Lower lobe of right lung (tissue), 2 donors: ENCODE results near the gene BZW1. TPM values are rescaled to one million over a fixed set of nuclear protein-coding genes. Genes with fewer than 3 reads are reported as not detected.

Source experiments
- ATAC-seq, 2 donors: fragments of 200-7000 bp; cut with Tn5 transposase; one replicate each; pipeline ENCODE4 v1.9.1; 2020 to 2022; ENCODE audit warnings: mild to moderate bottlenecking in 2 of 2, moderate library complexity in 2 of 2
- DNase-seq: peaks from one replicate; pipeline ENCODE4 v3.0.0-alpha.2; 2020
- H3K27ac ChIP-seq: fragments of 200-600 bp; one replicate; pipeline ENCODE4 v1.8.0; 2022
- H3K27me3 ChIP-seq: fragments of 200-600 bp; one replicate; pipeline ENCODE4 v1.8.0; 2022; ENCODE audit warnings: low read depth
- H3K36me3 ChIP-seq: fragments of 200-600 bp; one replicate; pipeline ENCODE4 v1.8.0; 2022; ENCODE audit warnings: mild to moderate bottlenecking
- H3K4me1 ChIP-seq: fragments of 200-600 bp; one replicate; pipeline ENCODE4 v1.8.0; 2022
- H3K4me3 ChIP-seq: fragments of 200-600 bp; one replicate; pipeline ENCODE4 v1.8.0; 2022; ENCODE audit warnings: mild to moderate bottlenecking
- H3K9me3 ChIP-seq: fragments of 200-600 bp; one replicate; pipeline ENCODE4 v1.8.0; 2022
- CTCF ChIP-seq: fragments of 200-600 bp; IDR thresholded peaks from one replicate; pipeline ENCODE4 v1.8.0; 2022; ENCODE audit warnings: antibody characterized with exemption, mild to moderate bottlenecking
- intact Hi-C: fragments of 100-400 bp; cut with DNase I; formaldehyde crosslinking; loops from one replicate; pipeline ENCODE4 v1.11.0; 2022
- total RNA-seq: library from RNA; stranded (reverse); fragmentation: NEBNext Ultra II Directional; extraction: Animal tissue kit (Norgen Biotek cat#: 25700); gene quantifications from one replicate; pipeline ENCODE4 v1.2.1, GENCODE V29; 2021
- donor health status: DM: no; HTN: yes; CAD: no; lungs with severe emphysema.

Gene BZW1
- total RNA-seq, 1 donor from 2014 or later, result 154 TPM

GRCh38 chr2:200791905-200792304, 19.8 kb upstream of the BZW1 start:
- intact Hi-C loops, result no loop called here
- H3K27ac ChIP-seq, result no peak overlapping the region
- H3K9me3 ChIP-seq, result no peaks in the 10 kb centered on the region
- H3K27me3 ChIP-seq, result no peaks in the 10 kb centered on the region
- H3K36me3 ChIP-seq, result no peaks in the 10 kb centered on the region
- TF ChIP-seq CTCF, result no peak
- H3K4me3 ChIP-seq, result no peak overlapping the region
- no peak for ATAC-seq
- peaks cover 5% of the 10 kb centered on the region for H3K4me1 ChIP-seq
- no peak for DNase-seq

- no peak for ATAC-seq
- intact Hi-C loops, result no loop called here
- no peaks in the 10 kb centered on the region for H3K9me3 ChIP-seq
- no peaks in the 10 kb centered on the region for H3K27me3 ChIP-seq
- no peak overlapping the region for H3K27ac ChIP-seq
- H3K4me1 ChIP-seq, result peaks cover 13% of the 10 kb centered on the region
- no peak overlapping the region for H3K4me3 ChIP-seq
- H3K36me3 ChIP-seq, result no peaks in the 10 kb centered on the region
- TF ChIP-seq CTCF, result no peak
- no peak for DNase-seq
Observed at GRCh38 chr2:200794143-200794542, 17.6 kb upstream of the BZW1 start.

GRCh38 chr2:200795028-200795440, 16.7 kb upstream of the BZW1 start:
- no peak for DNase-seq

GRCh38 chr2:200796561-200796960, 15.1 kb upstream of the BZW1 start:
- Histone ChIP-seq H3K27me3 (no peaks in the 10 kb centered on the region), H3K9me3 (no peaks in the 10 kb centered on the region), H3K4me1 (peaks cover 13% of the 10 kb centered on the region), H3K36me3 (no peaks in the 10 kb centered on the region), H3K27ac (no peak overlapping the region), H3K4me3 (no peak overlapping the region)
- DNase-seq, result no peak
- intact Hi-C loops, result no loop called here
- no peak for TF ChIP-seq CTCF
- ATAC-seq, result peak in 1 of 2 donors; percentile 18

More at GRCh38 chr2:200795028-200795440, 16.7 kb upstream of the BZW1 start:
- Histone ChIP-seq H3K36me3 (no peaks in the 10 kb centered on the region), H3K27ac (no peak overlapping the region), H3K4me1 (peaks cover 13% of the 10 kb centered on the region), H3K4me3 (no peak overlapping the region), H3K27me3 (no peaks in the 10 kb centered on the region), H3K9me3 (no peaks in the 10 kb centered on the region)
- intact Hi-C loops, result no loop called here
- TF ChIP-seq CTCF, result no peak
- peak; percentile 74 for ATAC-seq

GRCh38 chr2:200797242-200797770, 14.4 kb upstream of the BZW1 start:
- no peaks in the 10 kb centered on the region for H3K36me3 ChIP-seq
- intact Hi-C loops, result no loop called here
- no peak for TF ChIP-seq CTCF
- ATAC-seq, result peak; percentile 39 to 42
- DNase-seq, result no peak
- peaks cover 13% of the 10 kb centered on the region for H3K4me1 ChIP-seq
- no peaks in the 10 kb centered on the region for H3K9me3 ChIP-seq
- no peaks in the 10 kb centered on the region for H3K27me3 ChIP-seq
- H3K27ac ChIP-seq, result no peak overlapping the region
- H3K4me3 ChIP-seq, result no peak overlapping the region
